H1 (cell line): Measurements from ENCODE around the gene SLC9A3. TPM values are rescaled to one million over a fixed set of nuclear protein-coding genes. Genes with fewer than 3 reads are reported as not detected.

Experiments used
- CTCF ChIA-PET: fragments of 300-600 bp; sonication (Branson Sonifier 250); formaldehyde crosslinking; loops from one replicate; lab custom pipeline; 2021; ENCODE audit not compliant: partially characterized antibody; lab: Charles Lee
- POLR2A ChIA-PET: fragments of 300-600 bp; sonication (Branson Sonifier 250); formaldehyde crosslinking; loops from one replicate; lab custom pipeline; 2021; ENCODE audit warnings: inconsistent platforms; ENCODE audit not compliant: partially characterized antibody; lab: Charles Lee
- DNase-seq, 2 experiments: peaks; one replicate each; pipeline versions ENCODE4 v3.0.0 to v3.0.0-alpha.2; 2010 to 2022; ENCODE audit warnings: low spot score in 2 of 2, low read depth in 1 of 2, mixed read lengths in 1 of 2
- FAIRE-seq: peaks from 2 replicates; lab custom pipeline; 2011; peaks lifted over from hg19 to GRCh38; lab: Jason Lieb, UNC
- H2AFZ ChIP-seq: 2 replicates; pipeline ENCODE4 v1.8.1; 2012; ENCODE audit warnings: low read length, inconsistent platforms
- H2AK5ac ChIP-seq: 2 replicates; pipeline ENCODE4 v1.6.1; 2013; ENCODE audit warnings: low read depth, low read length
- H2BK120ac ChIP-seq: replicated peaks from 2 replicates; pipeline ENCODE3; 2013; ENCODE audit warnings: low read depth, low read length, inconsistent platforms
- H2BK12ac ChIP-seq: 2 replicates; pipeline ENCODE4 v1.6.1; 2013; ENCODE audit warnings: low read depth, low read length
- H2BK15ac ChIP-seq: 2 replicates; pipeline ENCODE4 v1.6.1; 2013; ENCODE audit warnings: low read length
- H2BK20ac ChIP-seq: 2 replicates; pipeline ENCODE4 v1.6.1; 2013; ENCODE audit warnings: low read length
- H2BK5ac ChIP-seq: 2 replicates; pipeline ENCODE4 v1.6.1; 2013; ENCODE audit warnings: low read depth, low read length
- H3K14ac ChIP-seq: 2 replicates; pipeline ENCODE4 v1.6.1; 2013; ENCODE audit warnings: inconsistent platforms; ENCODE audit not compliant: insufficient read length
- H3K18ac ChIP-seq: 2 replicates; pipeline ENCODE4 v1.6.1; 2013; ENCODE audit warnings: low read length; ENCODE audit errors: extremely low read depth
- H3K23ac ChIP-seq: 2 replicates; pipeline ENCODE4 v1.6.1; 2013; ENCODE audit warnings: inconsistent platforms; ENCODE audit not compliant: insufficient read length
- H3K23me2 ChIP-seq: 2 replicates; pipeline ENCODE4 v1.6.1; 2013; ENCODE audit warnings: low read depth, low read length
- H3K27ac ChIP-seq: 2 replicates; pipeline ENCODE4 v1.6.1; 2011; ENCODE audit warnings: low read depth, low read length, inconsistent platforms
- H3K27me3 ChIP-seq, 4 experiments: replicated peaks in 1 of 4; 1 replicate in 1 of 4; 2 replicates in 3 of 4; pipeline versions ENCODE4 v1.6.1 to v1.8.1; 2011 to 2013; ENCODE audit warnings: low read length in 3 of 4, mild to moderate bottlenecking in 3 of 4, inconsistent platforms in 2 of 4, mixed read lengths in 2 of 4, moderate library complexity in 1 of 4; ENCODE audit not compliant: control insufficient read depth in 3 of 4, insufficient read depth in 3 of 4; ENCODE audit errors: extremely low read depth in 1 of 4
- H3K36me3 ChIP-seq, 4 experiments: 2 replicates each; pipeline versions ENCODE4 v1.6.1 to v1.8.1; 2011 to 2013; ENCODE audit warnings: mild to moderate bottlenecking in 4 of 4, low read length in 3 of 4, moderate library complexity in 2 of 4, control low read depth in 1 of 4, inconsistent platforms in 1 of 4; ENCODE audit not compliant: insufficient read depth in 4 of 4, control insufficient read depth in 2 of 4
- H3K4ac ChIP-seq: replicated peaks from 2 replicates; pipeline ENCODE3; 2013; ENCODE audit warnings: low read length, low read depth, mixed read lengths, inconsistent platforms; ENCODE audit not compliant: insufficient read length
- H3K4me1 ChIP-seq, 4 experiments: replicated peaks in 1 of 4; 1 replicate in 1 of 4; 2 replicates in 3 of 4; pipeline versions ENCODE4 v1.6.1 to v1.8.1; 2011 to 2013; ENCODE audit warnings: low read length in 3 of 4, inconsistent platforms in 2 of 4, mixed read lengths in 1 of 4; ENCODE audit not compliant: insufficient read depth in 4 of 4, control insufficient read depth in 3 of 4
- H3K4me2 ChIP-seq, 2 experiments: 2 replicates each; pipeline versions ENCODE4 v1.6.1 to v1.8.1; 2011 to 2013; ENCODE audit warnings: low read depth in 2 of 2, low read length in 2 of 2, control low read depth in 1 of 2, inconsistent platforms in 1 of 2, mild to moderate bottlenecking in 1 of 2; ENCODE audit not compliant: insufficient read depth in 1 of 2
- H3K4me3 ChIP-seq, 4 experiments: fragments of 200-600, 300-600 bp in 1 of 4; sonication (generic), shearing (Covaris generic), sonication (Bioruptor Twin) in 1 of 4; 2 replicates each; pipeline versions ENCODE4 v1.5.1 to v1.8.1; 2011 to 2016; ENCODE audit warnings: low read length in 4 of 4, low read depth in 3 of 4, control low read depth in 2 of 4, inconsistent platforms in 2 of 4, mild to moderate bottlenecking in 2 of 4, mixed read lengths in 1 of 4, moderate library complexity in 1 of 4; ENCODE audit not compliant: insufficient read depth in 2 of 4; ENCODE audit errors: extremely low read depth in 1 of 4
- H3K56ac ChIP-seq: replicated peaks from 2 replicates; pipeline ENCODE3; 2013; ENCODE audit warnings: low read depth, mild to moderate bottlenecking, mixed read lengths, low read length, inconsistent platforms; ENCODE audit not compliant: insufficient read length
- H3K79me1 ChIP-seq: 2 replicates; pipeline ENCODE4 v1.6.1; 2013; ENCODE audit warnings: low read depth, low read length, control low read depth
- H3K79me2 ChIP-seq, 2 experiments: 2 replicates each; pipeline versions ENCODE4 v1.6.1 to v1.8.1; 2012 to 2013; ENCODE audit warnings: low read length in 2 of 2, mild to moderate bottlenecking in 2 of 2, inconsistent platforms in 1 of 2; ENCODE audit not compliant: insufficient read depth in 2 of 2, control insufficient read depth in 1 of 2
- H3K9ac ChIP-seq, 4 experiments: replicated peaks in 1 of 4; 1 replicate in 1 of 4; 2 replicates in 3 of 4; pipeline versions ENCODE4 v1.6.1 to v1.8.1; 2011 to 2013; ENCODE audit warnings: low read depth in 3 of 4, low read length in 3 of 4, control low read depth in 2 of 4, mild to moderate bottlenecking in 2 of 4, moderate library complexity in 2 of 4, inconsistent platforms in 1 of 4; ENCODE audit errors: extremely low read depth in 1 of 4
- H3K9me3 ChIP-seq, 2 experiments: 2 replicates each; pipeline versions ENCODE4 v1.6.1 to v1.8.1; 2012 to 2013; ENCODE audit warnings: mild to moderate bottlenecking in 2 of 2, moderate library complexity in 2 of 2, control low read depth in 1 of 2, inconsistent platforms in 1 of 2, low read depth in 1 of 2, low read length in 1 of 2, mixed read lengths in 1 of 2; ENCODE audit not compliant: insufficient read depth in 2 of 2
- H4K20me1 ChIP-seq, 2 experiments: replicated peaks in 1 of 2; 2 replicates each; pipeline versions ENCODE3 to v1.8.1; 2011 to 2013; ENCODE audit warnings: inconsistent platforms in 2 of 2, low read length in 2 of 2, mild to moderate bottlenecking in 1 of 2; ENCODE audit not compliant: insufficient read depth in 2 of 2, control insufficient read depth in 1 of 2
- H4K5ac ChIP-seq: 2 replicates; pipeline ENCODE4 v1.6.1; 2013; ENCODE audit warnings: low read length, low read depth, mixed read lengths, inconsistent platforms; ENCODE audit not compliant: insufficient read length
- H4K8ac ChIP-seq: 2 replicates; pipeline ENCODE4 v1.8.0; 2013; ENCODE audit warnings: mild to moderate bottlenecking, moderate library complexity, low read length, inconsistent platforms; ENCODE audit not compliant: insufficient read depth; ENCODE audit errors: extremely low read depth
- H4K91ac ChIP-seq: replicated peaks from 2 replicates; pipeline ENCODE3; 2013; ENCODE audit warnings: low read length, mixed read lengths, inconsistent platforms; ENCODE audit not compliant: insufficient read length
- CTCF ChIP-seq, 3 experiments: IDR thresholded peaks; 1 replicate in 2 of 3; 2 replicates in 1 of 3; pipeline versions ENCODE4 v1.5.1 to v1.6.1; 2011; ENCODE audit warnings: low read length in 3 of 3, mild to moderate bottlenecking in 3 of 3, inconsistent platforms in 2 of 3, low read depth in 1 of 3, moderate library complexity in 1 of 3; ENCODE audit not compliant: insufficient read depth in 1 of 3; ENCODE audit errors: control extremely low read depth in 1 of 3
- SRF ChIP-seq: IDR thresholded peaks from 2 replicates; pipeline ENCODE4 v1.6.1; 2011; ENCODE audit warnings: mild to moderate bottlenecking, low read depth, low read length, moderate library complexity
- ZNF274 ChIP-seq: IDR thresholded peaks from 2 replicates; pipeline ENCODE4 v1.7.0; 2012; ENCODE audit warnings: low read length, borderline replicate concordance; ENCODE audit errors: extremely low read depth
- WGBS, 2 experiments: shearing (Covaris generic) in 1 of 2; methylation state at CpG; one replicate each; pipeline versions ENCODE4 v1.1.6 to v1.1.7; 2013 to 2015; ENCODE audit warnings: low lambda C conversion rate in 2 of 2, mixed read lengths in 2 of 2, inconsistent platforms in 1 of 2, low coverage in 1 of 2, missing lambda C conversion rate in 1 of 2; ENCODE audit not compliant: insufficient replicate concordance in 2 of 2, insufficient coverage in 1 of 2, insufficient read length in 1 of 2; ENCODE audit errors: extremely low coverage in 1 of 2, missing lambda C conversion rate in 1 of 2; 5-methylcytosine and 5-hydroxymethylcytosine counted together
- polyA plus RNA-seq, 7 experiments: library from polyadenylated mRNA; depleted of rRNA in 3 of 7; stranded (reverse) in 5 of 7; unstranded in 2 of 7; fragments of >200 nt in 5 of 7; fragments of 200-250 nt in 2 of 7; gene quantifications; 1 replicate in 5 of 7; 2 replicates in 1 of 7; 4 replicates in 1 of 7; pipeline versions ENCODE4 v1.2.1 to v1.2.3, GENCODE V29; 2011 to 2013; ENCODE audit warnings: missing spikeins in 2 of 7, mixed read lengths in 2 of 7
- total RNA-seq: library from RNA; stranded (reverse); fragmentation: NEBNext Ultra II Directional; extraction: Animal tissue kit (Norgen Biotek cat#: 25700); gene quantifications from 2 replicates; pipeline ENCODE4 v1.2.1, GENCODE V29; 2021

SLC9A3 gene
- total and polyA plus RNA-seq, 2 of the 8 experiments (the other 6 are each of a cell fraction or from before 2014, with no cell fraction given) = 0.95 to 1.0 TPM

- H3K4me1 ChIP-seq = peaks cover 0 to 11% (median 6%) of the 10 kb centered on the region in 4 experiments; a peak in 4 of 7 replicates
- H3K27me3 ChIP-seq = peaks cover 13 to 35% (median 28%) of the 10 kb centered on the region in 4 experiments
- no peak overlapping the region for H2BK120ac ChIP-seq
- 74% methylated on average over 6 of the region's 8 CpGs; no CpG with 5 or more reads in 1 of the 2 experiments for WGBS, 2 experiments
- H2AFZ ChIP-seq = no peak overlapping the region
- FAIRE-seq (no peak), DNase-seq (no peak)
- no peak overlapping the region for H3K23ac ChIP-seq
- H3K23me2 ChIP-seq = peaks cover 15% of the 10 kb centered on the region; the same call in 1 of the 2 replicates
- POLR2A ChIA-PET = interaction anchor here (1.5 to 1.6 kb wide), 2 partner anchors 17 to 19 kb away, joined by 4 to 6 read pairs; no protein-coding TSS in a partner anchor
- H3K18ac ChIP-seq = no peak overlapping the region
- H4K8ac ChIP-seq = no peak overlapping the region; the same call in 1 of the 2 replicates
- H4K20me1 ChIP-seq = peaks cover 4 to 21% of the 10 kb centered on the region in 2 experiments
- no peak overlapping the region for H2BK20ac ChIP-seq
- no peak overlapping the region for H2BK15ac ChIP-seq
- H3K36me3 ChIP-seq = no peaks in the 10 kb centered on the region
- CTCF ChIA-PET = interaction anchor here (1.2 to 1.4 kb wide), 2 partner anchors 34 to 47 kb away, joined by 3 to 4 read pairs; no protein-coding TSS in a partner anchor
- no peak overlapping the region for H3K4ac ChIP-seq
- H3K9me3 ChIP-seq = no peaks in the 10 kb centered on the region
- no peak overlapping the region for H3K14ac ChIP-seq
- H3K79me1 ChIP-seq = no peaks in the 10 kb centered on the region; the same call in 1 of the 2 replicates
- no peak overlapping the region for H2AK5ac ChIP-seq
- H3K4me2 ChIP-seq = peak overlapping the region in 1 of 2 experiments; percentile 44; a peak in 1 of 4 replicates
- H3K4me3 ChIP-seq = no peak overlapping the region; a peak in 1 of 8 replicates
- H2BK12ac ChIP-seq = 0 out of 2 replicates have a peak overlapping the region, but pooled peaks have one; percentile 27
- no peak overlapping the region for H4K91ac ChIP-seq
- H3K56ac ChIP-seq = no peak overlapping the region
- no peak overlapping the region for H3K27ac ChIP-seq
- H2BK5ac ChIP-seq = no peak overlapping the region
- no peak overlapping the region for H3K9ac ChIP-seq
- H3K79me2 ChIP-seq = no peaks in the 10 kb centered on the region
- no peak overlapping the region for H4K5ac ChIP-seq
- TF ChIP-seq SRF (no peak), CTCF (IDR thresholded peaks at IDR 0.05; ENCODE audit: control extremely low read depth in 1 of 3, insufficient read depth in 1 of 3, low read depth in 1 of 3, low read length in 3 of 3) (no peak), ZNF274 (no peak)
These were observed 48.5 kb downstream of the SLC9A3 start for GRCh38 chr5:475704-476101.
